Panc1 (cell line): Measurements from ENCODE around the gene EEF1AKMT2. TPM values are rescaled to one million over a fixed set of nuclear protein-coding genes. Genes with fewer than 3 reads are reported as not detected.

Experiments used
- ATAC-seq: fragments of 200-7000 bp; cut with Tn5 transposase; 2 replicates; pipeline ENCODE4 v1.9.1; 2020; ENCODE audit warnings: mild to moderate bottlenecking, moderate library complexity
- BruUV-seq: library from RNA; stranded (reverse); fragments of 400-500 nt; replicated peaks from 2 replicates; lab custom pipeline; 2021; lab: Mats Ljungman, UMichigan
- CTCF ChIA-PET: fragments of 300-600 bp; sonication (Branson Sonifier 250); formaldehyde crosslinking; loops from one replicate; lab custom pipeline; 2022; ENCODE audit warnings: antibody characterized with exemption; lab: Charles Lee
- POLR2A ChIA-PET: fragments of 300-600 bp; sonication (Branson Sonifier 250); formaldehyde crosslinking; loops from one replicate; lab custom pipeline; 2022; ENCODE audit warnings: antibody characterized with exemption; lab: Charles Lee
- DNase-seq: peaks from one replicate; pipeline ENCODE4 v3.0.0-alpha.2; 2010; ENCODE audit warnings: low read depth, low spot score
- H3K27ac ChIP-seq: 2 replicates; pipeline ENCODE4 v1.5.1; 2011; ENCODE audit warnings: mild to moderate bottlenecking, low read length, inconsistent platforms
- H3K27me3 ChIP-seq: fragments of 200-500 bp; sonication (Bioruptor generic); 2 replicates; pipeline ENCODE4 v1.6.0; 2014; ENCODE audit warnings: low read length, inconsistent platforms; ENCODE audit not compliant: control insufficient read depth, insufficient read depth
- H3K36me3 ChIP-seq: fragments of 200-500 bp; sonication (Bioruptor generic); 2 replicates; pipeline ENCODE4 v1.5.1; 2014; ENCODE audit warnings: inconsistent platforms, mild to moderate bottlenecking, low read length, moderate library complexity; ENCODE audit not compliant: control insufficient read depth, insufficient read depth
- H3K4me1 ChIP-seq: 2 replicates; pipeline ENCODE4 v1.5.1; 2011; ENCODE audit warnings: inconsistent platforms, mild to moderate bottlenecking, low read length, moderate library complexity; ENCODE audit not compliant: control insufficient read depth, insufficient read depth
- H3K4me3 ChIP-seq, 2 experiments: 2 replicates each; pipeline ENCODE4 v1.5.1; 2011 to 2012; ENCODE audit warnings: low read depth in 2 of 2, low read length in 2 of 2, mild to moderate bottlenecking in 2 of 2, inconsistent platforms in 1 of 2, moderate library complexity in 1 of 2
- H3K9me3 ChIP-seq: fragments of 200-500 bp; sonication (Bioruptor generic); 2 replicates; pipeline ENCODE4 v1.5.1; 2014; ENCODE audit warnings: low read depth, mild to moderate bottlenecking, inconsistent platforms, low read length, moderate library complexity; ENCODE audit not compliant: control insufficient read depth, insufficient read depth
- POLR2AphosphoS5 ChIP-seq: IDR thresholded peaks from 2 replicates; pipeline ENCODE4 v1.6.1; 2012; ENCODE audit warnings: mild to moderate bottlenecking, low read depth, low read length, moderate library complexity
- SIN3A ChIP-seq: IDR thresholded peaks from 2 replicates; pipeline ENCODE4 v1.6.1; 2012; ENCODE audit warnings: low read depth, mild to moderate bottlenecking, low read length, moderate library complexity, borderline replicate concordance; ENCODE audit not compliant: insufficient read depth
- TCF7L2 ChIP-seq: IDR thresholded peaks from 2 replicates; pipeline ENCODE4 v1.6.1; 2011; ENCODE audit warnings: mild to moderate bottlenecking, low read depth, low read length, inconsistent platforms
- in situ Hi-C: cut with HindIII; loops from 2 replicates; pipeline ENCODE4 v1.10.0; 2016; ENCODE audit warnings: low sequenced_read_pairs, low pct_unique_long_range_greater_than_20kb
- intact Hi-C: fragments of 100-400 bp; cut with micrococcal nuclease; formaldehyde crosslinking; loops from one replicate; pipeline ENCODE4 v1.10.0; 2022; ENCODE audit not compliant: unreplicated experiment
- total RNA-seq: library from RNA; stranded (reverse); gene quantifications from one replicate; pipeline ENCODE4 v1.2.1, GENCODE V29; 2021; ENCODE audit not compliant: unreplicated experiment
- TF ChIP-seq, protein P1 (sequence below), 2 experiments: IDR thresholded peaks; 2 replicates each; pipeline ENCODE4 v1.6.1; 2011 to 2012; ENCODE audit warnings: low read depth in 2 of 2, control low read depth in 1 of 2, low read length in 1 of 2, mild to moderate bottlenecking in 1 of 2, moderate library complexity in 1 of 2; ENCODE audit not compliant: insufficient read depth in 1 of 2
- TF ChIP-seq, protein P2 (sequence below): fragments of 450-650 bp; IDR thresholded peaks from 2 replicates; pipeline ENCODE4 v1.5.1; 2017; ENCODE audit warnings: mild to moderate bottlenecking

Gene EEF1AKMT2
- total RNA-seq, 1 experiment from 2014 or later = 39.2 TPM

DNA sequence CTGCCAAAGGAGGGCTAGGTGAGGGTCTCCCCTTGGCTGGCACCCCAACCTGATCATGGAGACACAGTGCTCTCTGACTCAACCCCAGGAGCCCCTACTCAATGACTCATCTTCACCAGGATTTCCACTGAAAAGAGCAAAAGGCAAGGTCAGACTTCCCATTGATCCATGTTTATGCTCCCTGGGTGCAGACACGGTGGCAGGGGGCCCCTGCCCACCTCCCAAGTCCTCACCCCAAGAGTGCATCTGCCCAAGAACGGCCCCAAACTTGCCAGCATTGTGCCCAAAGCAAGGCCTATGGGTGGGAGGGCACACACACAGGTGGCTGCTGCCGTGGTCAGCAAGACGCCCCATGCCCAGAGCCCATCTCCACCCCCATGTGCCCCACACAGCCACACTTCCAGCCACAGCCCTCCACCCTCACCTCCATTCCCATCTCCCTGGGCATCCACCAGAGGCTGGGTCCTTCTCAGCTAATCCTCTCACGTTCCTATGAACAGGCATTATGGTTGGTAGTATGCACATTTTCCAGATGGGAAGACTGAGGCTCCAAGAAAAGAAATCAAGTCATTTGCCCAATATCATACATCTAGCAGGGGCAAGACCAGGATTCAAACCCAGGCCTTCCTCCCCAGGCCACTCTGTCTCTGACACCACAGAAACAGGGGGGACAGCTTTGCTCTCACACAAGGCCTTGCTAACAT is 78.8 kb downstream of the EEF1AKMT2 start:
- ChIA-PET POLR2A (no interaction called here), CTCF (no interaction called here)
- no peak overlapping the region for H3K27ac ChIP-seq
- H3K4me3 ChIP-seq = no peak overlapping the region
- ATAC-seq (no peak), DNase-seq (no peak)
- TF ChIP-seq, protein P1, sequence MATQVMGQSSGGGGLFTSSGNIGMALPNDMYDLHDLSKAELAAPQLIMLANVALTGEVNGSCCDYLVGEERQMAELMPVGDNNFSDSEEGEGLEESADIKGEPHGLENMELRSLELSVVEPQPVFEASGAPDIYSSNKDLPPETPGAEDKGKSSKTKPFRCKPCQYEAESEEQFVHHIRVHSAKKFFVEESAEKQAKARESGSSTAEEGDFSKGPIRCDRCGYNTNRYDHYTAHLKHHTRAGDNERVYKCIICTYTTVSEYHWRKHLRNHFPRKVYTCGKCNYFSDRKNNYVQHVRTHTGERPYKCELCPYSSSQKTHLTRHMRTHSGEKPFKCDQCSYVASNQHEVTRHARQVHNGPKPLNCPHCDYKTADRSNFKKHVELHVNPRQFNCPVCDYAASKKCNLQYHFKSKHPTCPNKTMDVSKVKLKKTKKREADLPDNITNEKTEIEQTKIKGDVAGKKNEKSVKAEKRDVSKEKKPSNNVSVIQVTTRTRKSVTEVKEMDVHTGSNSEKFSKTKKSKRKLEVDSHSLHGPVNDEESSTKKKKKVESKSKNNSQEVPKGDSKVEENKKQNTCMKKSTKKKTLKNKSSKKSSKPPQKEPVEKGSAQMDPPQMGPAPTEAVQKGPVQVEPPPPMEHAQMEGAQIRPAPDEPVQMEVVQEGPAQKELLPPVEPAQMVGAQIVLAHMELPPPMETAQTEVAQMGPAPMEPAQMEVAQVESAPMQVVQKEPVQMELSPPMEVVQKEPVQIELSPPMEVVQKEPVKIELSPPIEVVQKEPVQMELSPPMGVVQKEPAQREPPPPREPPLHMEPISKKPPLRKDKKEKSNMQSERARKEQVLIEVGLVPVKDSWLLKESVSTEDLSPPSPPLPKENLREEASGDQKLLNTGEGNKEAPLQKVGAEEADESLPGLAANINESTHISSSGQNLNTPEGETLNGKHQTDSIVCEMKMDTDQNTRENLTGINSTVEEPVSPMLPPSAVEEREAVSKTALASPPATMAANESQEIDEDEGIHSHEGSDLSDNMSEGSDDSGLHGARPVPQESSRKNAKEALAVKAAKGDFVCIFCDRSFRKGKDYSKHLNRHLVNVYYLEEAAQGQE (IDR thresholded peaks at IDR 0.05; ENCODE audit: insufficient read depth in 1 of 2, low read depth in 2 of 2, low read length in 1 of 2) = no peak
- TF ChIP-seq POLR2AphosphoS5 (no peak), SIN3A (no peak), TCF7L2 (no peak)
- TF ChIP-seq, protein P2, sequence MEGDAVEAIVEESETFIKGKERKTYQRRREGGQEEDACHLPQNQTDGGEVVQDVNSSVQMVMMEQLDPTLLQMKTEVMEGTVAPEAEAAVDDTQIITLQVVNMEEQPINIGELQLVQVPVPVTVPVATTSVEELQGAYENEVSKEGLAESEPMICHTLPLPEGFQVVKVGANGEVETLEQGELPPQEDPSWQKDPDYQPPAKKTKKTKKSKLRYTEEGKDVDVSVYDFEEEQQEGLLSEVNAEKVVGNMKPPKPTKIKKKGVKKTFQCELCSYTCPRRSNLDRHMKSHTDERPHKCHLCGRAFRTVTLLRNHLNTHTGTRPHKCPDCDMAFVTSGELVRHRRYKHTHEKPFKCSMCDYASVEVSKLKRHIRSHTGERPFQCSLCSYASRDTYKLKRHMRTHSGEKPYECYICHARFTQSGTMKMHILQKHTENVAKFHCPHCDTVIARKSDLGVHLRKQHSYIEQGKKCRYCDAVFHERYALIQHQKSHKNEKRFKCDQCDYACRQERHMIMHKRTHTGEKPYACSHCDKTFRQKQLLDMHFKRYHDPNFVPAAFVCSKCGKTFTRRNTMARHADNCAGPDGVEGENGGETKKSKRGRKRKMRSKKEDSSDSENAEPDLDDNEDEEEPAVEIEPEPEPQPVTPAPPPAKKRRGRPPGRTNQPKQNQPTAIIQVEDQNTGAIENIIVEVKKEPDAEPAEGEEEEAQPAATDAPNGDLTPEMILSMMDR = no peak
- H3K9me3 ChIP-seq = no peaks in the 10 kb centered on the region
- no TSS peak for BruUV-seq
- in situ Hi-C loops (no loop called here), intact Hi-C loops (no loop called here)
- H3K4me1 ChIP-seq = peaks cover 12% of the 10 kb centered on the region
- H3K36me3 ChIP-seq = no peaks in the 10 kb centered on the region
- no peaks in the 10 kb centered on the region for H3K27me3 ChIP-seq

DNA sequence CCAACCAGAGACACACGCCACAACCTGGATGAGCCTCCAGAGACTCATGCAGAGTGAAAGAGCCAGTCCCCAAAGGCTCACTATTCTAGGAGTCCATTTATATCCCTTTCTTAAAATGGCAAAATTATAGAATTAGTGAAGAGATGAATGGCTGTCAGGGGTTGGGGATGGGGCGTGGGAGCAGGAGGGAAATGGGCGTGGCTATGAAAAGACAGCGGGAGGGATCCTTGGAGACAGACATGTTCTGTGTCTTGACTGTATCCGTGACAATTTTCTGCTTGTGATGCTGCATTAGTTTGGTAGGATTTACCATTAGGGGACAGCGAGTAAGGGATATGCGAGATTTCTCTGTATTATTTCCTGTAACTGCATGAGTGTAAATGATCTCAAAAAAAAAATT is 80.5 kb downstream of the EEF1AKMT2 start:
- DNase-seq = no peak
- ChIA-PET POLR2A (no interaction called here), CTCF (no interaction called here)
- TF ChIP-seq TCF7L2 = no peak
- TF ChIP-seq, protein P1 (IDR thresholded peaks at IDR 0.05; ENCODE audit: insufficient read depth in 1 of 2, low read depth in 2 of 2, low read length in 1 of 2) = no peak
- no peak for TF ChIP-seq POLR2AphosphoS5
- TF ChIP-seq, protein P2 = no peak
- no peak for TF ChIP-seq SIN3A
- in situ Hi-C loops (no loop called here), intact Hi-C loops (no loop called here)
- H3K27me3 ChIP-seq = no peaks in the 10 kb centered on the region
- BruUV-seq = no TSS peak
- H3K36me3 ChIP-seq = no peaks in the 10 kb centered on the region
- H3K9me3 ChIP-seq = no peaks in the 10 kb centered on the region
- no peak overlapping the region for H3K27ac ChIP-seq
- H3K4me1 ChIP-seq = peaks cover 10% of the 10 kb centered on the region
- no peak for ATAC-seq
- no peak overlapping the region for H3K4me3 ChIP-seq
